KOPT-K1 (cell line): Measurements from ENCODE around the gene KLK2.
"Not testable (repeated sequence)": the region's sequence is repeated elsewhere in the genome, so short reads cannot be mapped to it uniquely, and the experiment has no call there.

Source experiments
- H3K27ac ChIP-seq: fragments of 200-600 bp; sonication (generic); 2 replicates; pipeline ENCODE4 v1.5.1; 2016; ENCODE audit warnings: antibody characterized with exemption, mild to moderate bottlenecking, low read depth, low read length; ENCODE audit not compliant: poor library complexity, severe bottlenecking
- H3K36me3 ChIP-seq: fragments of 200-600 bp; sonication (generic); 2 replicates; pipeline ENCODE4 v1.5.1; 2017; ENCODE audit warnings: antibody characterized with exemption, mild to moderate bottlenecking, low read length, moderate library complexity; ENCODE audit not compliant: insufficient read depth
- H3K9me3 ChIP-seq: fragments of 200-600 bp; sonication (generic); 2 replicates; pipeline ENCODE4 v1.5.1; 2017; ENCODE audit warnings: antibody characterized with exemption, low read length, mild to moderate bottlenecking; ENCODE audit not compliant: insufficient read depth, poor library complexity, severe bottlenecking

Gene KLK2

DNA sequence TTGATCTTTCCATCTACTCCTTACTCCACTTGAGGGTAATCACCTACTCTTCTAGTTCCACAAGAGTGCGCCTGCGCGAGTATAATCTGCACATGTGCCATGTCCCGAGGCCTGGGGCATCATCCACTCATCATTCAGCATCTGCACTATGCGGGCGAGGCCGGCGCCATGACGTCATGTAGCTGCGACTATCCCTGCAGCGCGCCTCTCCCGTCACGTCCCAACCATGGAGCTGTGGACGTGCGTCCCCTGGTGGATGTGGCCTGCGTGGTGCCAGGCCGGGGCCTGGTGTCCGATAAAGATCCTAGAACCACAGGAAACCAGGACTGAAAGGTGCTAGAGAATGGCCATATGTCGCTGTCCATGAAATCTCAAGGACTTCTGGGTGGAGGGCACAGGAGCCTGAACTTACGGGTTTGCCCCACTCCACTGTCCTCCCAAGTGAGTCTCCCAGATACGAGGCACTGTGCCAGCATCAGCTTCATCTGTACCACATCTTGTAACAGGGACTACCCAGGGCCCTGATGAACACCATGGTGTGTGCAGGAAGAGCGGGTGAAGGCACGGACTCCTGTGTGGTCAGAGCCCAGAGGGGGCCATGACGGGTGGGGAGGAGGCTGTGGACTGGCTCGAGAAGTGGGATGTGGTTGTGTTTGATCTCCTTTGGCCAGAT is 2.7 kb upstream of the KLK2 start:
- H3K27ac ChIP-seq, result no peak overlapping the region

DNA sequence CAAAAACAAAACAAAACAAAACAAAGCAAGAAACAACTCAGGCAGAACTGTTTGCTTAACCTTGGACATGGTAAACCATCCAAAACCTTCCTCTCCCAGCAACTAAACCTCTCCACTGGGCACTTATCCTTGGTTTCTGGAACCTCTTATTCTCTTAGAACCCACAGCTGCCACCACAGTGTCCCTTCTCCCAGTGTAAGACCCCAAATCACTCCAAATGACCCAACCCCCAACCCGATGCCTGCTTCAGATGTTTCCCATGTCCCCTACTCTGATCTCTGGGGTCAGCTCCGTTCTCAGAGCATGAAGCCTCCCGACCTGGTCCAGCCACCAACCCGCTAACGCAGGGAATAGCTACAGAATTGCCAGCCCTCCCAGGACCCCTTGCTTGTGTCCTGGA is 972 bp downstream of the KLK2 start:
- H3K36me3 ChIP-seq, result no peaks in the 10 kb centered on the region
- no peaks in the 10 kb centered on the region for H3K9me3 ChIP-seq
- no peak overlapping the region for H3K27ac ChIP-seq

More for the DNA sequence above, 2.7 kb upstream of the KLK2 start:
- Histone ChIP-seq H3K36me3 (no peaks in the 10 kb centered on the region), H3K9me3 (no peaks in the 10 kb centered on the region)

DNA sequence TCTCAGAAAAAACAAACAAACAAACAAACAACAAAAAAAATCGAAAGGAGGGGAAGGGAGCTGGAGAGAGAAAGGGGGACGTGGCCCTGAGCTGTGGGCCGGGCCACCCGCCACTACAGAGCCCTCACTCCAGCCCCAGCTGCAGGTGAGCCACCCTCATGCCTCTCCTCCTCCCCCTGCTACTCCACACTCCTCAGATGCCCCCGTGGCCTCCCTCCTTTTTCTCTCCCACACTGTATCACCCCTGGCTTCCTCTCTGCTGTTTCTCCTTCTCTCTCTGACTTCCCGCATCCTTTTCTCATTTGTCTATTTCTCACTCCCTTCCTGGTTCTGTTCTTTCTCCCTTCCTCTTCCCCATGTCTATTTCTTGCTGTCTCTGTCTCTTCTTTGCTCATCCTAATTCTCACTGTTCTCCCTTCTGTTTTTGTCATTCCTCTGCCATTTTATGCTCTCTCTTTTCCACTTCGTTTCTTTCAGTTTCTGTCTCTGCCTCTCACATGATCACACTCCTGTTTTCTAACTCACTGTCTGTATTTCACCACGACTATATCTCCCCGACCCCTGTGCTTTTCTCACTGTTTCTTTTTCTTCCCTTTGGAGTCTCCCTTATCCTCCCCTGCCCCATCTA is 2.7 kb downstream of the KLK2 start:
- Histone ChIP-seq H3K27ac (no peak overlapping the region), H3K9me3 (no peaks in the 10 kb centered on the region), H3K36me3 (no peaks in the 10 kb centered on the region)

DNA sequence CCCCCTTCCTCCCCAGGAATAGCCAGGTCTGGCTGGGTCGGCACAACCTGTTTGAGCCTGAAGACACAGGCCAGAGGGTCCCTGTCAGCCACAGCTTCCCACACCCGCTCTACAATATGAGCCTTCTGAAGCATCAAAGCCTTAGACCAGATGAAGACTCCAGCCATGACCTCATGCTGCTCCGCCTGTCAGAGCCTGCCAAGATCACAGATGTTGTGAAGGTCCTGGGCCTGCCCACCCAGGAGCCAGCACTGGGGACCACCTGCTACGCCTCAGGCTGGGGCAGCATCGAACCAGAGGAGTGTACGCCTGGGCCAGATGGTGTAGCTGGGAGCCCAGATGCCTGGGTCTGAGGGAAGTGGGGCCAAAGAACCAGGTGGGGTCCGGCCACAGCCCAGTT is 3.2 kb downstream of the KLK2 start:
- Histone ChIP-seq H3K36me3 (no peaks in the 10 kb centered on the region), H3K27ac (no peak overlapping the region), H3K9me3 (no peaks in the 10 kb centered on the region)

DNA sequence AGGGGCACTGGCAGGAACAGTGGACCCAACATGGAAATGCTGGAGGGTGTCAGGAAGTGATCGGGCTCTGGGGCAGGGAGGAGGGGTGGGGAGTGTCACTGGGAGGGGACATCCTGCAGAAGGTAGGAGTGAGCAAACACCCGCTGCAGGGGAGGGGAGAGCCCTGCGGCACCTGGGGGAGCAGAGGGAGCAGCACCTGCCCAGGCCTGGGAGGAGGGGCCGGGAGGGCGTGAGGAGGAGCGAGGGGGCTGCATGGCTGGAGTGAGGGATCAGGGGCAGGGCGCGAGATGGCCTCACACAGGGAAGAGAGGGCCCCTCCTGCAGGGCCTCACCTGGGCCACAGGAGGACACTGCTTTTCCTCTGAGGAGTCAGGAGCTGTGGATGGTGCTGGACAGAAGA is 4.1 kb downstream of the KLK2 start:
- no peaks in the 10 kb centered on the region for H3K9me3 ChIP-seq
- H3K27ac ChIP-seq, result no peak overlapping the region
- no peaks in the 10 kb centered on the region for H3K36me3 ChIP-seq

DNA sequence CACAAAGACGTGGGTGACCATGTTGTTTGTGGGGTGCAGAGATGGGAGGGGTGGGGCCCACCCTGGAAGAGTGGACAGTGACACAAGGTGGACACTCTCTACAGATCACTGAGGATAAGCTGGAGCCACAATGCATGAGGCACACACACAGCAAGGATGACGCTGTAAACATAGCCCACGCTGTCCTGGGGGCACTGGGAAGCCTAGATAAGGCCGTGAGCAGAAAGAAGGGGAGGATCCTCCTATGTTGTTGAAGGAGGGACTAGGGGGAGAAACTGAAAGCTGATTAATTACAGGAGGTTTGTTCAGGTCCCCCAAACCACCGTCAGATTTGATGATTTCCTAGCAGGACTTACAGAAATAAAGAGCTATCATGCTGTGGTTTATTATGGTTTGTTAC is 5.6 kb downstream of the KLK2 start:
- Histone ChIP-seq H3K36me3 (no peaks in the 10 kb centered on the region), H3K9me3 (no peaks in the 10 kb centered on the region), H3K27ac (no peak overlapping the region)

DNA sequence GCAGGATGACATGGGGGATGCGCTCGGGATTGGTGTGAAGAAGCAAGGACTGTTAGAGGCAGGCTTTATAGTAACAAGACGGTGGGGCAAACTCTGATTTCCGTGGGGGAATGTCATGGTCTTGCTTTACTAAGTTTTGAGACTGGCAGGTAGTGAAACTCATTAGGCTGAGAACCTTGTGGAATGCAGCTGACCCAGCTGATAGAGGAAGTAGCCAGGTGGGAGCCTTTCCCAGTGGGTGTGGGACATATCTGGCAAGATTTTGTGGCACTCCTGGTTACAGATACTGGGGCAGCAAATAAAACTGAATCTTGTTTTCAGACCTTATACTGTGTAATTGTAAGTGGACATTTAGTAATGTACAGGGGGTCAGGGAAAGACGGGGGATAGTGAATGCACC is 7.0 kb downstream of the KLK2 start:
- no peaks in the 10 kb centered on the region for H3K9me3 ChIP-seq
- H3K27ac ChIP-seq, result no peak overlapping the region
- H3K36me3 ChIP-seq, result no peaks in the 10 kb centered on the region

DNA sequence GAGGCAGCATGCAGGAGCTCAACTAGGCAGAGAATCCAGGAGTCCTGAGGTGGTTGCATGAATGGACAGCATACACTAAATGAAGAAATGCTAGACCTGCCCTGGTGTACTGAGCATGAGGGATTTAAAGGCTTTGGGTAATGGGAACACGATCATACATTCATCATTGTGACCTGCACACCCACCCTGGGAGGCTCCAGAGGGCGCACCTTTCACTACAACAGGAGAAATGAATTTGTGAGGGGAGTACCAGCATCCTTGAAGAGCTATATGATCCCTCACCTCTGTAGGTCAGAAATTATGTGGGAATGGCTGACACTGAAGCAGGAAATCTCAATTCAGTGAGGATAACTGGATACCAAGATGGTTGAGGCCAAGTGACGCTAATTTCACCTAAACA is 8.9 kb downstream of the KLK2 start:
- H3K9me3 ChIP-seq, result no peaks in the 10 kb centered on the region
- no peak overlapping the region for H3K27ac ChIP-seq
- H3K36me3 ChIP-seq, result no peaks in the 10 kb centered on the region

DNA sequence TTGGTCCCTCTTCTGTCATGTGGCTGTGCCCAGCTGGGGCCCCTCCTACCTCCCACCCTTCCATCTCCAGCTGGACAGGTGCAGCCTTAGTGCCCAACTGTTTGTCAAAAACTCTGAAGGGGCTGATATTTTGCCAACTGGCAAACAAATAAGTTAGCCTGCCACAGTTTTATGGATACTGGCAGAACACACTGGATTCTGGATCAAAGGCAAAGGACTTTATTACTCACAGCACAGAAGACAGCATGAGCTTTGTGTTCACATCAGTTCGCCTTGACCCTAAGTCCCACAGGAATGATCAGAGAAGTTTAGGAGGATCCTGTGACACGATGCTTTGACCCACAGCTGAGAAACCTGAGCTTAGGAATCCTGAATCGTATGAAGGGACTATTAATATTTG is 16.4 kb downstream of the KLK2 start:
- H3K9me3 ChIP-seq, result no peaks in the 10 kb centered on the region
- H3K27ac ChIP-seq, result no peak overlapping the region
- H3K36me3 ChIP-seq, result no peaks in the 10 kb centered on the region

GRCh38 chr19:50890422-50891252 is 17.4 kb downstream of the KLK2 start:
- no peaks in the 10 kb centered on the region for H3K36me3 ChIP-seq
- H3K9me3 ChIP-seq, result no peaks in the 10 kb centered on the region
- no peak overlapping the region for H3K27ac ChIP-seq

DNA sequence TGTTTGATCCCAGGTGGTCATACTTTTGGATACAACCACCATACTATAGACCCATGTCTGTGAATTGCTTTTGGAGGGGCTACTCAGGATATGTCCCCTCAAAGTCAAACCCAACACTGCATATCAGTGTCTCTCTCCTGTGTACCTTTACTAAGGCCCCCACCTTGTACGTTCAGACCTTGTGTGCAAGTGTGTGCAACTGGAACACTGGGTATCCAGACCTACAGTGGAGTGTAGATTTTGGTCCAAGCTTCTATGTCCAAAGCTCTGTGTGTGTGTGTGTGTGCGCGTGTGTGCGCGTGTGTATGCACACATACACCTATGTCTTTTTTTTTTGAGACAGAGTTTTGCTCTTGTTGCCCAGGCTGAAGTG is 18.0 kb downstream of the KLK2 start:
- Histone ChIP-seq H3K27ac (no peak overlapping the region), H3K9me3 (no peaks in the 10 kb centered on the region), H3K36me3 (no peaks in the 10 kb centered on the region)

DNA sequence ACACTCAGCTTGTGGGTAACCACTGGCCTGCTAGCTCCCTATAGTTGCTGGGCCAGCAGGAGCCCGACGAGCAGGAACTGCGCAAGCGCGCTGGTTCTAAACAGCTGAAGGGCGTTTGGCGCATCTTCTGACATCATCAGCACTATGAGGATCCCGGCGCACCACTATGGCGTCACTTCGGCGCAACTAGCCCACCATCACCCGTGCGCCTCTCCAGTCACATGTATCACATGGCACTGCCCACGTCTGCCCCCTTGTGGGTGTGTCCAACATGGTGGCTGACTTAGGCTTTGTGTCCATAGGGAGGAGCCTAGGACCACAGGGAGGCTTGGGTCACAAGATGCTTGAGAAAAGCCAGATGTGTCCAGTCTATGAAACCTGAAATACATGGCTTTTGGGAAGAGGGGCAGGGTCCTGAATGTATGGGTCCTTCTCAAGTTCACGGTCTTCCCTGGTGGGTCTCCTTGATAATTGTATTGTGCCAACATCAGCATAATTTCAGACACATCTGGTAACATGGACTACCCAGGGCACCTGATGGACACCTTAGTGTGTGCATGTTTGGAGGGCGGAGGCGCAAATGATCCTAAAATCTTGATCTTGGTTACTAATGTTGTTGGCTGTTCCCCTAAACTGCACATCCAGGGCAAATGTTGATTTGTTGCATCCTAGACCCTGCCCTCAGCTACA is 20.0 kb downstream of the KLK2 start:
- Histone ChIP-seq H3K9me3 (no peaks in the 10 kb centered on the region), H3K27ac (no peak overlapping the region), H3K36me3 (no peaks in the 10 kb centered on the region)

GRCh38 chr19:50894478-50895356 is 21.5 kb downstream of the KLK2 start:
- Histone ChIP-seq H3K36me3 (no peaks in the 10 kb centered on the region), H3K9me3 (no peaks in the 10 kb centered on the region), H3K27ac (no peak overlapping the region)

GRCh38 chr19:50896089-50896590 is 22.9 kb downstream of the KLK2 start:
- not testable (repeated sequence) for H3K9me3 ChIP-seq, H3K27ac ChIP-seq, H3K36me3 ChIP-seq
